GDM1 (cell line): ENCODE data around the gene ZNF143.

Experiments used
- DNase-seq: peaks from one replicate; lab custom pipeline; 2025; lab: John Stamatoyannopoulos, UW

ZNF143 gene

DNA sequence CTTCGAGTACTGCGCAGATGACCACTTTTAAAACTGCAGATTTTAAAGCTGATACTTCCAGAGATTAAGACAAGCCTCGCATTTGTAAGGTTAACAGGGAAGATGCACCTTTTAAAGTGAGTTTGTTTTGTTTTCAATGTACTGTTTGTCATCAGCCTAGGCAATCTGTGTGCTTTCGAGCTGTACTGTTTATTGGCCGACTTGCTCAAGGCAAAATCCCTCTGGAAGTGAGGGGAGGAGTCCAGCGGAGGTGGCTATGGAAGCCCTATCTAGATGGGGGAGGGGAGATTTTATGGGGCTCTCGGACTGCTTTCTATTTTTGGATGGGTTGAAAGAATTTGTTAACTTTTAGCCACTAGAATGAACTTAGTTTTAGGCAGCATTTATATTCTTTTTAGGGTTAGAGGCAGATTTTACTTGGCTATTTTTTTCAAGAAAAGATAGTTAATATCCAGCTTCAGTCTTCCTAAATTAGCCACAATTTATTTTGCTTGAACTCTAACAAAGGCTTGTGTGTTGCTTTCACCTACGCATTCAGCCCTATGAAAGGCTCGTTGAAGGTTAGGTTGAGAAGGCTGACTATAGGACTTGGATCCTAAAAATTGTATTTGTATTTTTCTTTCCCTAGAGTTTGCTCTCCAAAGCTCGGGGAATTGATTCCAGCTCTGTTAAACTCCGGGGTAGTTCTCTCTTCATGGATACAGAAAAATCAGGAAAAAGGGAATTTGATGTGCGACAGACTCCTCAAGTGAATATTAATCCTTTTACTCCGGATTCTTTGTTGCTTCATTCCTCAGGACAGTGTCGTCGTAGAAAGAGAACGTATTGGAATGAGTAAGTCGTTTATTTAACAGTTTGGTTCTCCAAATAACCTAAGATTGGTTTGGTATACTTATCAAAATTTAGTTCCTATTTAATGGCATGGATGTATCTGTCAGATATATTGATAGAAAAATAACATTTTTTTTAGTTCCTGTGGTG lies 114.7 kb downstream of the ZNF143 start:
- peak; percentile 14 for DNase-seq

DNA sequence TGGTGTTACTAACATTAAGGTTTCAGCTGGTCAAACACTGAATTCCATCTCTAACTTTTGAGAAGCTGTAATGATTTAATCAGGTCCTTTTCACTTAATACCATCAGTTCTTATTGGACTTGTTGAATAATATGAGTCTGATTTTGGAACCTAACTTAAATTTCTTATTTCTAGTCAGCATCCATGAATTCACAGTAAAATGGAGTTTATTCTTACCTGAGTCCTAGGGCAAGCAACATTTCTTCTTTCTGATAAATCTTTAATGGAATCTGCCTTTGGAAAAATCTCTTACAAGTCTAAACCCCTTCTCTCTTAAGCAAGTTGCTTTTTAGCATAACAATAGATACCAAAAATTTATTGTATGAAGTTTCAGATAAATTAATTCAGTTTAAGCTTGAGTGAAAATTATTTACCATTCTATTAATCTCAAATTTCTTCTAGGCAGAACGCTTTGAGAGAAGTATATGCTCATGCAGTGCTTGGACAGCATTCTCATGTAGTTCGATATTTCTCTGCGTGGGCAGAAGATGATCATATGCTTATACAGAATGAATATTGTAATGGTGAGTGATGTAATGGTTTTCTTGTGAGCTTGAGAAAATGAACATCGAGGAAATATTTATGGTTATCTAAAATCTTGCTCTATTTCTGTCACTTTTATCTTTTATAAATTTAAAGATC lies 116.0 kb downstream of the ZNF143 start:
- no peak for DNase-seq

DNA sequence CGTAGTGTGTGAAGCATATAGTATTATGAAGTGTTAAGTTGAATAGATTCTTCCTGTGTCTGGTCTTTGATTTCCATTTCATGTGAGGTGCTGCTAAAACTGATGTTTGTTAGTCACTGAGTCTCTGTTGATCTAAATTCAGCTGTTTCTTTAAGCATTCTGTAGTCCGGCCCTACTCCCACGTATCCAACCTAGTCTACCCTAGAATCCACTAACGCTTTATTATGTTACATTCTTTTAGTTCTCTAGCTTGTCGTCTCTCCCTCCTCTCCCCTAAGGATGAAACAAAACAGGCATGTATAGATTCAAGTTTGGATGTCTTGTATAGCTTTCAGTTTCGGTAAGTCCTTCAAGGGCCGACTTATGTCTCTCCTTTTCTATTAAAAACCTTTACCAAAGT lies 116.7 kb downstream of the ZNF143 start:
- DNase-seq, result no peak
